COR-L47 (cell line): Measurements from ENCODE around the gene RNASE13.
"Not testable (repeated sequence)": the region's sequence is repeated elsewhere in the genome, so short reads cannot be mapped to it uniquely, and the experiment has no call there.

Source experiments
- DNase-seq: peaks from one replicate; lab custom pipeline; 2025; lab: John Stamatoyannopoulos, UW

The RNASE13 gene

DNA sequence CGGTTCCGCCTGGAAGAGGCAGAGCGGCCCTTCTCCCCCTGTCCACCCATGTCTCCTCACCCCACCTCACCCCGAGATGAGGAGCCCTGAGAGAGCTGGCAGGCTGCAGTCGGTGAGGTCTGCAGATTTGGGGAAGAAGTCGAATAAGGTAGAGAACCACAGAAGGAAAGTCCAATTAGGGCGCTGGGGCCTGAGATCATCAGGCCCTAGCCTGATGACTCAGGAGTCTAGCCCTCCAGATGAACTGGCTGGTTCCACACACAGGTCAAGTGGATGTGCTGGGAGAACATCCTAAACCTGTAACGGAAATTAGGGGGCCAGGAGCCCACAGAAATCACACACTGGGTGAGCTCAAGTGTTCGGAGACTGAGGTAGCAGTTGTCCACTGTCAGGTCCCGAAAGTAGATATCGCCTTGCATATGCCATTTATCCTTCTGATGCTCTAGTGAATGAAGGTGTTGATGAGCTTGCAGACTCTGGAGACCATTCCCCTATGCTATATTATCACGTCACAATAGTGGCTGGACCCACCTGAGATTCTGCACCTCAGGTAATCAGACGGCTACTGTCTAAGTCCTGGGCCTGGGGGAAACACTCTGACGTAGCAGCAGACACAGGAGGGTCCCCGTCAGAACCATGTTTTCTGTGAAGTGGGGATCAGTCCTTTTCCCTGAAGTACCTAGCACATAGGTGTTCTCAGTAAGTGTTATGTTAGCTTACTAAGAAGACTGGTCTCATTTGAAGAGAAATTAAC, 45.7 kb downstream of the RNASE13 start:
- no peak for DNase-seq

DNA sequence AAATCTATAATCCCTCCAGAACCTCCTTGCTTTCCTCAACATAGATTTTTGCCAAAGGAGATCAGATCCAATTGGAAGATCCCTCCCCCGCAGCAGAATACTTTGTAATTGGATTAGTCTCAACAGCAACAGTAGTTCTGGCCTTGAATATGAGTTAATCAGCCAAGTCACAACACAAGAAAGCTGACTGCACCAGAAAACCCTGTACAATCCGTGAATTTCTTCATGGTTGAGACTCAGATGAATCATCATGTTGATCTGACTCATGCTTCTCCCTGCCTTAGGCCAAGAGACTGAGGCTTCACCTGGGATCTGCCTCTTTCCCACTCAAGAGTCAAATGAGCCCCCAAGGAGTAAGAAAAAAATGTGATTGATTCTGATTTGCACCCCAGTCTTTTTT, 47.8 kb downstream of the RNASE13 start:
- DNase-seq = no peak

DNA sequence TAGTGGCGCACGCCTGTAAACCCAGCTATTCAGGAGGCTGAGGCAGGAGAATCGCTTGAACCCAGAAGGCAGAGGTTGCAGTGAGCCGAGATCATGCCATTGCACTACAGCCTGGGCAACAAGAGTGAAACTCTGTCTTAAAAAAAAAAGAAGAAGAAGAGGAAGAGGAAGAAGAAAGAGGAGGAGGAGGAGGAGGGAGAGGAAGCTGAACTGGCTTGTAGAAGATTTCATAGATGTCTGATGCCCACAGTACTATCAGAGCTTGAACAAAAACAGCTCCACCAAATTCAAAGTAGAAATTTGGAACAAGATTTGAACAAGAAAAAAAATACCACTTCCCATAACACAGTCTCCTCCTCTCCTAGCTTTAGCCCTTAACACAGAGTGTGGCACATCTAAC, 49.0 kb downstream of the RNASE13 start:
- not testable (repeated sequence) for DNase-seq
